Keratinocyte (primary cell): ENCODE data around the gene GNG13. TPM values are rescaled to one million over a fixed set of nuclear protein-coding genes. Genes with fewer than 3 reads are reported as not detected.

Experiments
- DNase-seq: peaks from one replicate; pipeline ENCODE4 v3.0.0-alpha.2; 2011; ENCODE audit warnings: low read depth, missing footprints, low spot score
- FAIRE-seq: peaks from 2 replicates; lab custom pipeline; 2011; peaks lifted over from hg19 to GRCh38; lab: Jason Lieb, UNC
- H2AFZ ChIP-seq: 2 replicates; pipeline ENCODE4 v1.6.0; 2012; ENCODE audit warnings: low read length, control low read depth, inconsistent platforms; ENCODE audit not compliant: control insufficient read depth
- H3K27ac ChIP-seq: 2 replicates; pipeline ENCODE4 v1.5.1; 2011; ENCODE audit warnings: low read length; ENCODE audit not compliant: control insufficient read depth, insufficient read depth
- H3K27me3 ChIP-seq: 3 replicates; pipeline ENCODE4 v1.6.0; 2011; ENCODE audit warnings: low read length; ENCODE audit not compliant: control insufficient read depth, insufficient read depth; ENCODE audit errors: extremely low read depth
- H3K36me3 ChIP-seq, 2 experiments: 2 replicates in 1 of 2; 3 replicates in 1 of 2; pipeline ENCODE4 v1.5.1; 2011; ENCODE audit warnings: low read length in 2 of 2, mild to moderate bottlenecking in 1 of 2; ENCODE audit not compliant: control insufficient read depth in 2 of 2, insufficient read depth in 2 of 2; ENCODE audit errors: extremely low read depth in 1 of 2
- H3K4me1 ChIP-seq: 3 replicates; pipeline ENCODE4 v1.5.1; 2011; ENCODE audit warnings: low read length; ENCODE audit not compliant: control insufficient read depth, insufficient read depth; ENCODE audit errors: extremely low read depth
- H3K4me2 ChIP-seq: 3 replicates; pipeline ENCODE4 v1.6.0; 2011; ENCODE audit warnings: low read depth, low read length; ENCODE audit not compliant: control insufficient read depth, insufficient read depth; ENCODE audit errors: extremely low read depth
- H3K4me3 ChIP-seq, 3 experiments: fragments of 200-600 bp in 1 of 3; sonication (generic) in 1 of 3; 2 replicates in 2 of 3; 3 replicates in 1 of 3; pipeline ENCODE4 v1.5.1; 2011 to 2016; ENCODE audit warnings: low read length in 3 of 3, mild to moderate bottlenecking in 3 of 3, control low read depth in 2 of 3, inconsistent platforms in 1 of 3, low read depth in 1 of 3, mixed read lengths in 1 of 3, mixed run types in 1 of 3, moderate library complexity in 1 of 3; ENCODE audit not compliant: control insufficient read depth in 2 of 3, insufficient read depth in 2 of 3; ENCODE audit errors: extremely low read depth in 1 of 3
- H3K79me2 ChIP-seq: 2 replicates; pipeline ENCODE4 v1.6.0; 2012; ENCODE audit warnings: low read length; ENCODE audit not compliant: control insufficient read depth, insufficient read depth
- H3K9ac ChIP-seq: 3 replicates; pipeline ENCODE4 v1.6.0; 2011; ENCODE audit warnings: low read length; ENCODE audit not compliant: control insufficient read depth, insufficient read depth; ENCODE audit errors: extremely low read depth
- H3K9me1 ChIP-seq: 3 replicates; pipeline ENCODE4 v1.6.0; 2011; ENCODE audit warnings: low read length; ENCODE audit not compliant: control insufficient read depth, insufficient read depth; ENCODE audit errors: extremely low read depth
- H3K9me3 ChIP-seq: 2 replicates; pipeline ENCODE4 v1.5.1; 2012; ENCODE audit warnings: low read depth, low read length; ENCODE audit not compliant: control insufficient read depth
- H4K20me1 ChIP-seq: 3 replicates; pipeline ENCODE4 v1.6.0; 2011; ENCODE audit warnings: low read length; ENCODE audit not compliant: control insufficient read depth, insufficient read depth; ENCODE audit errors: extremely low read depth
- EZH2 ChIP-seq: IDR thresholded peaks from one replicate; pipeline ENCODE4 v1.6.1; 2012; ENCODE audit warnings: inconsistent platforms, mild to moderate bottlenecking, low read length, moderate library complexity
- dilution Hi-C: fragments of 300-500 bp; cut with MboI; formaldehyde crosslinking; loops from one replicate; pipeline ENCODE4 v1.7.0; 2020; ENCODE audit warnings: low sequenced_read_pairs; ENCODE audit not compliant: extremely low pct_ligation_motif_present
- polyA plus RNA-seq, 5 experiments: library from polyadenylated mRNA; depleted of rRNA in 3 of 5; stranded (reverse) in 3 of 5; stranded (forward) in 1 of 5; unstranded in 1 of 5; fragments of >200 nt; gene quantifications; 1 replicate in 1 of 5; 2 replicates in 3 of 5; 3 replicates in 1 of 5; pipeline versions ENCODE4 v1.2.1 to v1.2.3, GENCODE V29; 2011 to 2012; ENCODE audit warnings: missing spikeins in 2 of 5, low read depth in 1 of 5, low replicate concordance in 1 of 5
- TF ChIP-seq, protein P1 (sequence below), 3 experiments: IDR thresholded peaks in 1 of 3; conservative IDR thresholded peaks in 1 of 3; optimal IDR thresholded peaks in 1 of 3; 2 replicates in 2 of 3; 3 replicates in 1 of 3; pipeline versions ENCODE3 to v1.5.1; 2011; ENCODE audit warnings: low read length in 3 of 3, mild to moderate bottlenecking in 3 of 3, moderate library complexity in 2 of 3, control low read depth in 1 of 3, inconsistent platforms in 1 of 3; ENCODE audit not compliant: insufficient read depth in 2 of 3; ENCODE audit errors: extremely low read depth in 1 of 3

The GNG13 gene
- polyA plus RNA-seq, 1 donor (not counting 4 experiments of a cell fraction or from before 2014, with no cell fraction given), result not detected

DNA sequence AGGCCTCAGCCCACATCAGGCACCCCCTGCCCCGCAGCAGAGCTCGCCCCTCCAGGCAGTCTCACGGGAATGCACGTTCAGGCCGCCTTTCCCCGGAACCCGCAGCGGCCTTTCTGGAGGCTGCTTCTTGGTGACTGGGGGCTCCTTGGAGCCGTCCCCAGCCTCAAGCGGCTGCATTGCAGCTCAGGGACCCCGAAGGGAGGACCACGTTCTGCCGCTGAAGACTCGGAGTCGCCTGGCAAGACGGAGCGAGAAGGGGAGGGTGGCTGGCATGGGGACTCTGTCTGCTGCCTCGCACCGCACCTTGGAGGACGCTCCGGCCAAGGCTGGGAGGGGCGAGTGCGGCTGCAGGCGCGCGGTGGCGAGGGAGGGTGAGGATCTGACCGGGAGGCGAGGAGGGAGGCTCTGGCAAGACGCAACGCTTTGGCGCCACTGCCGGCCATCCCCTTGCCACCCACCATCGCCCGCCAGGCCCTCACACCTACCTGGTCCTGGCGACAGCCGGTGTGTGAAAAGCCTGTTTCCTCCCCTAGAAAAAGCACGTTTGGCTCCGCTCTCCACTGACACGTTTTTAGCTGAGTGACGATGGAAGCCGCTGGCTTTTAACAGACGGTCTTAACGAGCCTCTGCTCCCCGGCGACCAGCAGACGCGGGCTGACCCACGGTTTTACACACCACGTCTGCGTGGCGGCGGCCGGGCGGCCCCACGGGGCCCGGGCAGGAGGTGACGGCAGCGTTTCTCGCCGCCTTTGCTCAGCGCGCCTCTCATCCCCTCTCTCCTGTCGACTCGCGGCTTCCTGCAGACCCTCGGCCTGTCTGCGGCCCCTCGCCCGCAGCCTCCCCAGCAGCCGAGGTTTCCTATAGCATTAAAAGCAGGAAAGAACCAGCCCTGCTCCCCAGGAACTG, 16.7 kb upstream of the GNG13 start:
- H3K27me3 ChIP-seq, result peaks cover 34% of the 10 kb centered on the region
- no peaks in the 10 kb centered on the region for H3K4me1 ChIP-seq
- no peaks in the 10 kb centered on the region for H3K9me1 ChIP-seq
- H3K36me3 ChIP-seq, result no peaks in the 10 kb centered on the region
- FAIRE-seq (no peak), DNase-seq (no peak)
- no peak overlapping the region for H3K4me2 ChIP-seq
- no peak overlapping the region for H3K9ac ChIP-seq
- TF ChIP-seq, protein P1, sequence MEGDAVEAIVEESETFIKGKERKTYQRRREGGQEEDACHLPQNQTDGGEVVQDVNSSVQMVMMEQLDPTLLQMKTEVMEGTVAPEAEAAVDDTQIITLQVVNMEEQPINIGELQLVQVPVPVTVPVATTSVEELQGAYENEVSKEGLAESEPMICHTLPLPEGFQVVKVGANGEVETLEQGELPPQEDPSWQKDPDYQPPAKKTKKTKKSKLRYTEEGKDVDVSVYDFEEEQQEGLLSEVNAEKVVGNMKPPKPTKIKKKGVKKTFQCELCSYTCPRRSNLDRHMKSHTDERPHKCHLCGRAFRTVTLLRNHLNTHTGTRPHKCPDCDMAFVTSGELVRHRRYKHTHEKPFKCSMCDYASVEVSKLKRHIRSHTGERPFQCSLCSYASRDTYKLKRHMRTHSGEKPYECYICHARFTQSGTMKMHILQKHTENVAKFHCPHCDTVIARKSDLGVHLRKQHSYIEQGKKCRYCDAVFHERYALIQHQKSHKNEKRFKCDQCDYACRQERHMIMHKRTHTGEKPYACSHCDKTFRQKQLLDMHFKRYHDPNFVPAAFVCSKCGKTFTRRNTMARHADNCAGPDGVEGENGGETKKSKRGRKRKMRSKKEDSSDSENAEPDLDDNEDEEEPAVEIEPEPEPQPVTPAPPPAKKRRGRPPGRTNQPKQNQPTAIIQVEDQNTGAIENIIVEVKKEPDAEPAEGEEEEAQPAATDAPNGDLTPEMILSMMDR (optimal IDR thresholded peaks at IDR 0.05 in 1 of 3, IDR thresholded peaks at IDR 0.05 in 1 of 3, conservative IDR thresholded peaks at IDR 0.05 in 1 of 3; ENCODE audit: extremely low read depth in 1 of 3, insufficient read depth in 2 of 3, low read length in 3 of 3), result no peak
- TF ChIP-seq EZH2, result no peak
- no peaks in the 10 kb centered on the region for H3K79me2 ChIP-seq
- no peak overlapping the region for H3K27ac ChIP-seq
- H2AFZ ChIP-seq, result no peak overlapping the region
- no peak overlapping the region for H3K4me3 ChIP-seq
- H3K9me3 ChIP-seq, result no peaks in the 10 kb centered on the region
- dilution Hi-C loops, result no loop called here
- H4K20me1 ChIP-seq, result no peaks in the 10 kb centered on the region

DNA sequence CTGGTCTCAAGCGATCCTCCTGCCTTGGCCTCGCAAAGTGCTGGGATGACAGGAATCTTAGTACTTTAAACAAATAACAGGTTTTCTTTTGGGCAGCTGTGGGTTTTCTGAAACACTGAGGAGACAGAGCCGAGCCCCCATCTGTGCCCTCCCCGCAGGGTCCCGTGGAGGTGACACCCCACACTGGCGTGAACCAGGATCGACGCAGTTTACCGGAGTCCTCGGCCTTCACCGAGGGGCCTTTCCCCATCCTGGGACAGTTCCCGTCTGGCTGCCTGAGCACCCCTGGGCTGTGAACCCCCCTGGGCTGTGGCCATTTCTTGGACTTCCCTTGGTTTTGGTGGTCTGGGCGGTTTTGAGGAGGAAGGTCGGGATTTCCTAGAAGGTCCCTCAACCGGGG, 15.3 kb upstream of the GNG13 start:
- FAIRE-seq (no peak), DNase-seq (no peak)
- Histone ChIP-seq H3K36me3 (no peaks in the 10 kb centered on the region), H3K9me3 (no peaks in the 10 kb centered on the region), H4K20me1 (no peaks in the 10 kb centered on the region), H3K4me3 (no peak overlapping the region), H3K4me1 (no peaks in the 10 kb centered on the region), H3K9ac (no peak overlapping the region), H2AFZ (no peak overlapping the region), H3K79me2 (no peaks in the 10 kb centered on the region), H3K27me3 (peaks cover 37% of the 10 kb centered on the region), H3K27ac (no peak overlapping the region), H3K9me1 (no peaks in the 10 kb centered on the region), H3K4me2 (no peak overlapping the region)
- dilution Hi-C loops, result no loop called here
- TF ChIP-seq, protein P1 (optimal IDR thresholded peaks at IDR 0.05 in 1 of 3, IDR thresholded peaks at IDR 0.05 in 1 of 3, conservative IDR thresholded peaks at IDR 0.05 in 1 of 3; ENCODE audit: extremely low read depth in 1 of 3, insufficient read depth in 2 of 3, low read length in 3 of 3), result no peak
- no peak for TF ChIP-seq EZH2
